Peyer's patch (tissue), 4 donors: Measurements from ENCODE around the gene SSTR3. TPM values are rescaled to one million over a fixed set of nuclear protein-coding genes. Genes with fewer than 3 reads are reported as not detected.
A peak's percentile ranks its signal among the peaks of the same experiment; 100 is the strongest.

ENCODE experiments used
- DNase-seq, 3 donors: peaks; one replicate each; pipeline ENCODE4 v3.0.0-alpha.2; 2017 to 2019
- H3K27ac ChIP-seq, 4 donors: fragments of 200-600 bp; sonication (generic); one replicate each; pipeline ENCODE4 v1.5.1; 2016 to 2019
- H3K27me3 ChIP-seq, 2 donors: fragments of 200-600 bp; sonication (generic); one replicate each; pipeline ENCODE4 v1.5.1; 2019
- H3K36me3 ChIP-seq, 3 donors: fragments of 200-600 bp; sonication (generic); one replicate each; pipeline ENCODE4 v1.5.1; 2016 to 2019
- H3K4me1 ChIP-seq, 4 donors: fragments of 200-600 bp; sonication (generic); one replicate each; pipeline ENCODE4 v1.5.1; 2016 to 2019
- H3K4me3 ChIP-seq, 4 donors: fragments of 200-600 bp; sonication (generic); 1 replicate in 3 of 4; 2 replicates in 1 of 4; pipeline ENCODE4 v1.5.1; 2016 to 2019; ENCODE audit warnings: mild to moderate bottlenecking in 1 of 4
- H3K9me3 ChIP-seq, 4 donors: fragments of 200-600 bp; sonication (generic); one replicate each; pipeline ENCODE4 v1.5.1; 2016 to 2019; ENCODE audit warnings: mild to moderate bottlenecking in 1 of 4
- POLR2A ChIP-seq, 2 donors: fragments of 450-650 bp; IDR thresholded peaks; one replicate each; pipeline ENCODE4 v1.5.1; 2017; ENCODE audit warnings: antibody characterized with exemption in 2 of 2, mild to moderate bottlenecking in 2 of 2, moderate library complexity in 2 of 2
- total RNA-seq, 4 donors: library from RNA; depleted of rRNA; stranded (reverse); fragments of >200 nt; gene quantifications; one replicate each; pipeline ENCODE4 v1.1.0, GENCODE V29; 2016
- TF ChIP-seq, protein P1 (sequence below), 6 experiments: fragments of 450-650 bp in 4 of 6; fragments of 200-600 bp in 2 of 6; sonication (generic) in 1 of 6; IDR thresholded peaks; one replicate each; pipeline ENCODE4 v1.5.1; 2017 to 2019; ENCODE audit warnings: antibody characterized with exemption in 6 of 6, mild to moderate bottlenecking in 3 of 6, moderate library complexity in 1 of 6

The SSTR3 gene
- total RNA-seq, 4 donors from 2014 or later = not detected

DNA sequence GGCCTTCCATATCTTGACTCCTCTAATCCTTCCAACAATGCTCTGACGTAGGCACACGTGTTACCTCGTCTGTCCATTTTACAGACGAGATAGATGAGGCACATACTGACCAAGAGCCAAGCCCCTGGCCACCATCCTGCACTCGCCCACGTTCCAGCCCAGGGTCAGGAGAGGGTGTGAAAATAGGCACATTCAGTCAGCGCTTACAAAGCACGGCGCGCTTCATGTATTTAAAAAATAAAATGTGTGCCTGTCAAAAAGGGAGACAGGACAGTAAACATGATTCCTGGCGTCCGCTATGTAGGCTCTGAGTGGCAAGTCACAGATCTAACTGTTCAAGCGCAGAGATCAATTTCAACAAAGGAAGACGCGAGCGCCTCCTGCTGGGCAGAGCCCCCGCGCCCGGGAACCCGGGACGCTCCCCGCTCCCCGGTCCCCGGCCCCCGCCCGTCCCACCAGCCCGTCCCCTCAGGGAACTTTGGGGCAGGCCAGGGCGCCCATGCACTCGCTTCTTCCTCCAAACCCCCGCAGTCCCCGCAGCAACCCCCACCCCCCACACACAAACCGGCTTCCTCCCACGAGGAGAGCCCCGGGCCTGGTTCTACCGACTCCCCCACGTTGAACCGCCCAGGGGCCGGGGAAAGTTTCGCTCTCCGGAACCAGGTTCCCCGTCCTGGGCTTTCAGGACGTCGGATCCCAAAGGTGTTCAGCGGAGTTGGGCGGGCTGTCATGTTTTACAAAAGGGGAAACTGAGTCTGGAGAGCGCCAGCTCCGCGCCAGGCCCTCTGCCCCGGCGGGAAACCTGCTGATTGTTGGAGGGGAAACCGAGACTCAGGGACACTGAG is 13.8 kb downstream of the SSTR3 start:
- Histone ChIP-seq H3K27me3 (no peaks in the 10 kb centered on the region), H3K4me3 (peak overlapping the region; percentile 57 to 69 (median 61)), H3K27ac (peak overlapping the region; percentile 90 to 96 (median 93)), H3K9me3 (no peaks in the 10 kb centered on the region), H3K4me1 (peaks cover 18 to 38% (median 19%) of the 10 kb centered on the region in 4 donors), H3K36me3 (no peaks in the 10 kb centered on the region)
- TF ChIP-seq POLR2A (IDR thresholded peaks at IDR 0.05) = no peak
- TF ChIP-seq, protein P1, sequence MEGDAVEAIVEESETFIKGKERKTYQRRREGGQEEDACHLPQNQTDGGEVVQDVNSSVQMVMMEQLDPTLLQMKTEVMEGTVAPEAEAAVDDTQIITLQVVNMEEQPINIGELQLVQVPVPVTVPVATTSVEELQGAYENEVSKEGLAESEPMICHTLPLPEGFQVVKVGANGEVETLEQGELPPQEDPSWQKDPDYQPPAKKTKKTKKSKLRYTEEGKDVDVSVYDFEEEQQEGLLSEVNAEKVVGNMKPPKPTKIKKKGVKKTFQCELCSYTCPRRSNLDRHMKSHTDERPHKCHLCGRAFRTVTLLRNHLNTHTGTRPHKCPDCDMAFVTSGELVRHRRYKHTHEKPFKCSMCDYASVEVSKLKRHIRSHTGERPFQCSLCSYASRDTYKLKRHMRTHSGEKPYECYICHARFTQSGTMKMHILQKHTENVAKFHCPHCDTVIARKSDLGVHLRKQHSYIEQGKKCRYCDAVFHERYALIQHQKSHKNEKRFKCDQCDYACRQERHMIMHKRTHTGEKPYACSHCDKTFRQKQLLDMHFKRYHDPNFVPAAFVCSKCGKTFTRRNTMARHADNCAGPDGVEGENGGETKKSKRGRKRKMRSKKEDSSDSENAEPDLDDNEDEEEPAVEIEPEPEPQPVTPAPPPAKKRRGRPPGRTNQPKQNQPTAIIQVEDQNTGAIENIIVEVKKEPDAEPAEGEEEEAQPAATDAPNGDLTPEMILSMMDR (IDR thresholded peaks at IDR 0.05) = peak; percentile 66 to 97 (median 70)
- DNase-seq = peak; percentile 92 to 96 (median 94)

DNA sequence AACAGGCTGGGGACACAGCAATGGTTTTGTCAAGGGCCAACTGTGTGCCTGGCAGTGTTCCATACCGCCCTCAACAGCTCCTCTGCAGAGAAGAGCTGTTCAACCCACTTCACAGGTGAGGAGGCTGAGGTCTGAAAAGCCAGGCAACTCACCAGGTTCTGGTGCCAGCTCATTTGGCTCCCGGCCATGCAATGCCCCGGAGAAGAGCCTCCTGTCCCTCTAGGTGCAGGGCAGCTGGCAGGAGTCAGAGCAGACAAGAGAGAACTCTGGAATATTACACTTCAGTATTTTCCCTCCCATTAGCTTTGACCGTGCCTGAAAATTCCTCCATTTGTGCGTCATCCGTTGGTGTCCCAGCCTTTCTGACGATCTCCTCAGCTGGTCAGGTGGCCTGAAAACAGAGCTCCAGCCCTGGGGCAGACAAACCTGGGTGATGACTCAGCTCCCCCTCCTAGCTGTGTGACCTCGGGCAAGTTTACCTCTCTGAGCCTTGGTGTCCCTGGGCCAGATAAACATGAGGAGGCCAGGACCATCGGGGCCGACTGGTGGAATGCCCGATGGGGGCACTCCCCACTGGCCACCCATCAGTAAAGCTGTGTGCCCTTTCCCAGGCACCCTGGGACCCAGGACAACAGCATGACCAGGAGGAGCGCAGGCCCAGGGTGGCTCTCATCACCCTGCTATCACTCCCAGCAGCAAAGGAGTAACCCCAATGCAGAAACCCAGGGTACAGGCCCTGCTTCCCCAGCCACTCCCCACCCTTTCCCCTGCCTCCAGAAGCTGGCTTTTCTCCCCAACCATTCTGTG is 14.6 kb downstream of the SSTR3 start:
- peak in 2 of 3 donors; percentile 76 to 81 for DNase-seq
- H3K36me3 ChIP-seq = no peaks in the 10 kb centered on the region
- H3K4me1 ChIP-seq = peaks cover 18 to 46% (median 20%) of the 10 kb centered on the region in 4 donors
- H3K27me3 ChIP-seq = no peaks in the 10 kb centered on the region
- H3K4me3 ChIP-seq = peak overlapping the region in 3 of 4 donors; percentile 60 to 69 (median 62)
- peak overlapping the region; percentile 90 to 96 (median 93) for H3K27ac ChIP-seq
- TF ChIP-seq, protein P1 (IDR thresholded peaks at IDR 0.05) = no peak
- TF ChIP-seq POLR2A (IDR thresholded peaks at IDR 0.05) = peak in 1 of 2 donors; percentile 15
- no peaks in the 10 kb centered on the region for H3K9me3 ChIP-seq

DNA sequence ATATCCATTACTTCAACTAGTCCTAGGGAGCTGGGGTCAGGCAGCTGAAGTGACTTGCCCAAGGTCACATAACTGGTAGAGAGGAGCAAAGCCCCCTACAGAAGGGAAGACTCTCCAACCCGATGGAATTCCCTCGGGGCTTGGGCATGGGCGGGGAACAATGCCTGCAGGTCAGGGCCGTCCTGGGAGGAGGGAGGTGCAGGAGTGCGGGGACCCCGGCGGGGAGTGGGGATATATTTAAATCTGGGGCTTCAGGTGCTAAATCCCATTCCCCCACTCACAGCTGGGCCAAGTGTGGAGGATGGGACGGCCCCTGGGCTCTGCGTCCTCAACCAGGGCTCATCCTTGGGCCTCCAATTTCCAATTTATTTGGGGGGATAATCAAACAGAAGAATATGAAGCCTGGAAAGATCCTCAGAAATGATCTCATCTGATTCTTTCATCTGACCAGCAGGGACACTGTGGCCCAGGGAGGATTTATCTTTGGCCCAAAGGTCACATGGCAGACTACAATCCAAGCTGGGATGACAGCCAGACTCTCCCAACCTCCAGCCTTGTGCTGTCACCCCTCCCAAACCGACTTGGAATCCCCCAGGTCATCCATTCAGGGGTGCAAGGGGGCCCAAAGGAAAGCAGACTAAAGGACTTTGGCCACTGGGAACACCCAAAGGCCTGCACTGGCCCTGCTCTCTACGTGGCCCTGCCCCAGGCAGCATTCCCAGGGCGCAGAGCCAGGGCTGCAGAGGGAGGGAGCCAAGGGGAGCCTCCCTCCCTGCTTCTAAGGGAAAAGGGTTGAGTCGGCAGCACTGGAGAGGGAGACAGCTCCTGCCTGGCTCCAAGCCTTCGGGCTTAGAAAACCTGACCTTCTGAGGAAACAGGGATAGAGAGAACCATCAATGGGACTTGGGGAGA is 15.5 kb downstream of the SSTR3 start:
- H3K4me1 ChIP-seq = peaks cover 18 to 46% (median 20%) of the 10 kb centered on the region in 4 donors

DNA sequence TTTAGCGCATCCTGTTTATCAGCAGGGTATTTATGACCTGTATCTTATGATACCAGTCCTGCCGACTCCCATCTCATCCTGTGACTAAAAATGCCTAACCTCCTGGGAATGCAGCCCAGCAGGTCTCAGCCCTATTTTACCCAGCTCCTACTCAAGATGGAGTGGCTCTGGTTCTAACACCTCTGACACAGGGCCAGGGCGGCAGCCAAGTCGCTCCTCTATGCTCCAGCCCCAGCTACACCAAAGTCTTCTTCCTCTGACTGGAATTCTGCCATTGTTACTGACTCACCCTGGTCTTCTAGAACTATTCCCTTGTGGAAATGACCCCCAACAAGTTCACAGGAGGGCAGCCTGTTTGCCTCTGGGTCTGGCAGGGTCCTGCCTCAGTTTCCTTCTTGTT is 16.4 kb downstream of the SSTR3 start:
- Histone ChIP-seq H3K9me3 (no peaks in the 10 kb centered on the region), H3K4me3 (no peak overlapping the region), H3K27ac (peak overlapping the region; percentile 90 to 96 (median 93)), H3K27me3 (no peaks in the 10 kb centered on the region), H3K36me3 (no peaks in the 10 kb centered on the region), H3K4me1 (peaks cover 18 to 46% (median 20%) of the 10 kb centered on the region in 4 donors)
- DNase-seq = peak in 2 of 3 donors; percentile 37 to 41
- TF ChIP-seq POLR2A (IDR thresholded peaks at IDR 0.05) = no peak
- TF ChIP-seq, protein P1 (IDR thresholded peaks at IDR 0.05) = no peak

More for the DNA sequence above, 15.5 kb downstream of the SSTR3 start:
- peak in 2 of 3 donors; percentile 87 to 89 for DNase-seq
- H3K27ac ChIP-seq = peak overlapping the region; percentile 90 to 96 (median 93)
- no peaks in the 10 kb centered on the region for H3K36me3 ChIP-seq
- peak in 1 of 2 donors; percentile 4 for TF ChIP-seq POLR2A (IDR thresholded peaks at IDR 0.05)
- TF ChIP-seq, protein P1 (IDR thresholded peaks at IDR 0.05) = peak in 4 of 6 experiments; percentile 7 to 61 (median 54)
- no peaks in the 10 kb centered on the region for H3K9me3 ChIP-seq
- no peaks in the 10 kb centered on the region for H3K27me3 ChIP-seq
- no peak overlapping the region for H3K4me3 ChIP-seq
